Epithelial cell of esophagus (primary cell): ENCODE measurements around the gene ARMC5.

Source experiments
- DNase-seq: peaks from one replicate; pipeline ENCODE4 v3.0.0; 2010; ENCODE audit warnings: low read depth
- H3K4me3 ChIP-seq: 2 replicates; pipeline ENCODE4 v1.5.1; 2011; ENCODE audit warnings: mild to moderate bottlenecking, low read length, control low read depth
- TF ChIP-seq, protein P1 (sequence below): IDR thresholded peaks from 2 replicates; pipeline ENCODE4 v1.5.1; 2011; ENCODE audit warnings: low read depth, mild to moderate bottlenecking, low read length, control low read depth, inconsistent platforms; ENCODE audit not compliant: insufficient read depth; ENCODE audit errors: missing control alignments

Gene ARMC5

DNA sequence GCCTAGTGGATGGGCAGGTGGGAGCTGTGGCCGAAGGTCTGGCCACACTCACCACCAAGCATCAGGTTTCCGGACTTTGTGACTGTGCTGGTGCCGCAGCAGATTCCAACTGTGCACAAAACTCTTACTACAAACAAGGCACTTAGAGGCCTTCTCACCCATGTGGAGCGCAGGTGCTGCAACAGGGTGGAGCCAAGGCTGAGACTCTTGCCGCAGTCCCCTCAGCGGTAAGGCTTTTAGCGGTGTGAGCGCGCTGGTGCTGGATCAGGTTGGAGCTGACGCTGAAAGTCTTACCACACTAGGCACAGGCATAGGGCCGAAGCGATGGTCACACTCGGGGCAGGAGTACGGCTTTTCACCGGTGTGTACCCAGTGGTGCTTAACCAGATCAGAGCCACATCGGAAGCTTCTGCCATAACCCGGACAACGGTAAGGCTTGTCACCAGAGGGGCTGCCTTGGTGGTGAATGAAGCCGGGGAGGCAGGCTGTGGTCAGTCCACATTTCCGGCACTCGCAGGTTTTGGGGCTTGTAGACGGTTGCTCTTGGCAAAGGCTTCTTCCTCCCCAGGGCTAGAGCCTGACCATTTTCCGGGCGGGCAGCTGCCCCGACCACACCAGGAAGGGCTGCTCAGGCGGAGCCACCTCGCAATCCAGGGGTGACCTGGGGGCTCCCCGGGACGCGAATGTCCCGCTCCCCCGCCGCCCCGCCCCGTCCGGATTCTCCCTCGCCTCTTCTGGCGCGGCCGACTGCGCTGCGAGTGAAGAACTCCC is 1.0 kb upstream of the ARMC5 start:
- peak overlapping the region; percentile 93 for H3K4me3 ChIP-seq
- TF ChIP-seq, protein P1, sequence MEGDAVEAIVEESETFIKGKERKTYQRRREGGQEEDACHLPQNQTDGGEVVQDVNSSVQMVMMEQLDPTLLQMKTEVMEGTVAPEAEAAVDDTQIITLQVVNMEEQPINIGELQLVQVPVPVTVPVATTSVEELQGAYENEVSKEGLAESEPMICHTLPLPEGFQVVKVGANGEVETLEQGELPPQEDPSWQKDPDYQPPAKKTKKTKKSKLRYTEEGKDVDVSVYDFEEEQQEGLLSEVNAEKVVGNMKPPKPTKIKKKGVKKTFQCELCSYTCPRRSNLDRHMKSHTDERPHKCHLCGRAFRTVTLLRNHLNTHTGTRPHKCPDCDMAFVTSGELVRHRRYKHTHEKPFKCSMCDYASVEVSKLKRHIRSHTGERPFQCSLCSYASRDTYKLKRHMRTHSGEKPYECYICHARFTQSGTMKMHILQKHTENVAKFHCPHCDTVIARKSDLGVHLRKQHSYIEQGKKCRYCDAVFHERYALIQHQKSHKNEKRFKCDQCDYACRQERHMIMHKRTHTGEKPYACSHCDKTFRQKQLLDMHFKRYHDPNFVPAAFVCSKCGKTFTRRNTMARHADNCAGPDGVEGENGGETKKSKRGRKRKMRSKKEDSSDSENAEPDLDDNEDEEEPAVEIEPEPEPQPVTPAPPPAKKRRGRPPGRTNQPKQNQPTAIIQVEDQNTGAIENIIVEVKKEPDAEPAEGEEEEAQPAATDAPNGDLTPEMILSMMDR: no peak
- peak; percentile 65 for DNase-seq

DNA sequence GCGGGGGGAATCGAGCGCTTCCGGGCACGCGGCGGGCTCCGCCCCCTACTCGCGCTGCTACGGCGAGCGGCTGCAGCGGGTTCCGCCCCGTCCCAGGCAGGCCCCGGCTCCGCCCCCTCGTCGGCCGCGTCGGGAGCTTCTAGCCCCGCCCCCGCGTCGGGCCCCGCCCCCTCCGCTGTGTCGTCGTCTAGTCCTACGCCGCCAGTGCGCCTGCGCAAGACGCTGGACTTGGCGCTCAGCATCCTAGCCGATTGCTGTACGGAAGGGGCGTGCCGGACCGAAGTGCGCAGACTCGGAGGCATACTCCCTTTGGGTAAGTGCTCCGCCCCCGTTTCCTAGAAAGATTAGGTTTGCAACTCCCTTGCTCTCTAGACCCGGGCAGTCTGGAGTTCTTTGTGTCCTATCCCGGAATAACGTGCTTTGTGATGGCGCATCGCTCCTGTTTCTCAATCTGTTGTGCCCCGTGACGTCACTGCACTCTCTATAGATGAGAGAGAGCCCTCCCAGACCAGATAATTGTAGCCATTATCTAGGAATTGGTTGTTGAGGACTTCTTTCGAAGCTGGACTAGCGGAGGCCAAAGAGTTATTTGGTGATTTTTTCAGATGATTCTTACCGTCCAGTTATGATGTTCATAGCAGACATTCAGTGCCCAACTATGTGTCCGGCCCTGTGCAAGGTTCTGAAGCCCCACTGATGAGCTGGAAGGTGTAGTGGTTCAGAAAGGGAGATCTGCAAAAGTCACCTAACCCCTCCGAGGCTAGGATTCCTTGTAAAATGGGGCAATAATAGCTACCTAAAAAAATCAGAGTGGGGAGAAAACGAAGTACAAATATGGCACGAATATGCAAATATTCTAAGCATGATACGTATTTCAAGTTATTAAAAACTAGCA is 633 bp downstream of the ARMC5 start:
- TF ChIP-seq, protein P1: no peak
- H3K4me3 ChIP-seq: peak overlapping the region; percentile 93
- DNase-seq: peak; percentile 99

DNA sequence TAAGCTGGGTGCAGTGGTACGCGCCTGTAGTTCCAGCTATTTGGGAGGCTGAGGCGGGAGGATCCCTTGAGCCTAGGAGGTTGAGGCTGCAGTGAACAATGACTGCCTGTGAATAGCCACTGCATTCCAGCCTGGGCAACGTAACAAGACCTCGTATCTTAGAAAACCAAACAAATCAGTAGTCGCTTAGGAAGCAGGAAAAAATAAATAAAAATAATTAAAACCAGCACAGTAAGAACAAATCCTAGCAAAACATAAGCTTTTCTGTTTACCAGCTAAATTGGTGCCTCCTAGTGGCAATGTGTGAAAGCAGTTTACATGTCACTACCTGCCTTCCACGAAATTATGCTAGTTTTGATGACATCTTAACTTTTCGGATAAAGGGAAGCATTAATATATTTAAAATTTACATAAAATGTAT is 1.3 kb downstream of the ARMC5 start:
- peak; percentile 70 for DNase-seq
- TF ChIP-seq, protein P1: peak; percentile 72
- peak overlapping the region; percentile 43 for H3K4me3 ChIP-seq

DNA sequence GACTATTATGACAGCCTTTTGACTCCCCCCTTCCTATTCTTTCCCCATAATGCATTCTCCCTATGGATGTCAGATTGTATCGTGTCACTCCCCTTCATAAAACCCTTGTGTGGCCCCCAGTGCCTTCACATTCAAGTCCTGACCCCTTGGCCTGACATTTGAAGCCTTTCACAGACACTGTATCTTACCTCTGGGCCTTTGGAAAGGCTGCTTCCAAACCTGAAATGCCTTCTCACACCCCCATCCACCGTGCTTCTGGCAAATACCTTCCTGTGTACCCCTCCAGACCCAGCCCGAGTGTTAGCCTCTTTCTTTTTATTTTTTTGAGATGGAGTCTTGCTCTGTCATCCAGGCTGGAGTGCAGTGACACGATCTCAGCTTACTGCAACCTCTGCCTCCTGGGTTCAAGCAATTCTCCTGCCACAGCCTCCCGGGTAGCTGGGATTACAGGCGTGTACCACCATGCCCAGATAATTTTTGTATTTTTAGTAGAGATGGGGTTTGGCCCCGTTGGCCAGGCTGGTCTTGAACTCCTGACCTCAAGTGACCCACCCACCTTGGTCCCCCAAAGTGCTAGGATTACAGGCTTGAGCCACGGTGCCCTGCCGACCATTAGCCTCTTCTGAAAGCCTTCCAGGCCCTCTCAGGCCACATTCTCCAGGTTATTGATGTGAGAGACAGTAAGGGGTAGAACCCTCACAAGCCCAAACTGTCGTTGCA is 2.1 kb downstream of the ARMC5 start:
- TF ChIP-seq, protein P1: no peak
- DNase-seq: no peak
- no peak overlapping the region for H3K4me3 ChIP-seq

DNA sequence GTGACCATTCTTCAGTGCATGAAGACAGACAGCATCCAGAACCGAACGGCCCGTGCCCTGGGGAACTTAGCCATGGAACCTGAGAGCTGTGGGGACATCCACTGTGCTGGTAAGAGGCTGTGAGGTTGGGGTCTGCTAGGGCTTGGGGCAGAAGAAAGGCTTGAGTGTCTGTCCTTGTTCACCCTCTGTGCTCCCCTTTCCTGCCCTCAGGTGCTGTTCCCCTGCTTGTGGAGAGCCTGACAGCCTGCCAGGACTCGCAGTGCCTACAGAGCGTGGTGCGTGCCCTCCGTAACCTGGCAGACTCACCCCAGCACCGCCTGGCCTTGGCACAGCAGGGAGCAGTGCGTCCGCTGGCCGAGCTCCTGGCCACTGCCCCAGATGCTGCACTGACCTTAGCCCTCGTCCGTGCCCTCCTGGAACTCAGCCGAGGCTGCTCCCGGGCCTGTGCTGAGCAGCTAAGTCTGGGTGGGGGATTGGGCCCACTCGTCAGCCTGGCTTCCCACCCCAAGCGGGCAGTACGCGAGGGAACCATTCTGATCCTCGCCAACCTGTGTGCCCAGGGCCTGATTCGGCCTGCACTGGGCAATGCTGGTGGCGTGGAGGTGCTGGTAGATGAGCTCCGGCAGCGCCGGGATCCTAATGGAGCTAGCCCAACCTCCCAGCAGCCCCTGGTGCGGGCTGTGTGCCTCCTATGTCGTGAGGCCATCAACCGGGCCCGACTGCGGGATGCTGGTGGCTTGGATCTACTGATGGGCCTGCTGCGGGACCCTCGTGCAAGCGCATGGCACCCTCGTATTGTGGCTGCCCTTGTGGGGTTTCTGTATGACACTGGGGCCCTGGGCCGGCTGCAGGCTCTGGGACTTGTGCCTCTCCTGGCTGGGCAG is 2.9 kb downstream of the ARMC5 start:
- DNase-seq: no peak
- no peak overlapping the region for H3K4me3 ChIP-seq
- TF ChIP-seq, protein P1: no peak

DNA sequence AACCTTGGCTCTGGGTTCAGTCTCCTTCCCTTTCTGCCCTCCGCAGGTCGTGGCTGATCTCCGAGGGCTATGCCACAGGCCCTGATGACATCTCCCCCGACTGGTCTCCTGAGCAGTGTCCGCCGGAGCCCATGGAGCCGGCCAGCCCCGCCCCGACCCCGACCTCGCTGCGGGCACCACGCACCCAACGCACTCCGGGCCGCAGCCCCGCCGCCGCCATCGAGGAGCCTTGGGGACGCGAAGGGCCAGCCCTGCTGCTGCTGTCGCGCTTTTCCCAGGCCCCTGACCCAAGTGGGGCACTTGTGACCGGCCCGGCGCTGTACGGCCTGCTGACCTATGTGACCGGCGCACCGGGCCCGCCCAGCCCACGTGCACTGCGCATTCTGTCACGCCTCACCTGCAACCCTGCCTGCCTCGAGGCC is 5.1 kb downstream of the ARMC5 start:
- DNase-seq: no peak
- TF ChIP-seq, protein P1: no peak
- H3K4me3 ChIP-seq: no peak overlapping the region
